ENCODE results near the gene DCLK2. TPM values are rescaled to one million over a fixed set of nuclear protein-coding genes. Genes with fewer than 3 reads are reported as not detected.

The DCLK2 gene
- total and polyA plus RNA-seq, 2 of the 13 experiments (the other 11 are each of a cell fraction or from before 2014, with no cell fraction given): not detected

DNA sequence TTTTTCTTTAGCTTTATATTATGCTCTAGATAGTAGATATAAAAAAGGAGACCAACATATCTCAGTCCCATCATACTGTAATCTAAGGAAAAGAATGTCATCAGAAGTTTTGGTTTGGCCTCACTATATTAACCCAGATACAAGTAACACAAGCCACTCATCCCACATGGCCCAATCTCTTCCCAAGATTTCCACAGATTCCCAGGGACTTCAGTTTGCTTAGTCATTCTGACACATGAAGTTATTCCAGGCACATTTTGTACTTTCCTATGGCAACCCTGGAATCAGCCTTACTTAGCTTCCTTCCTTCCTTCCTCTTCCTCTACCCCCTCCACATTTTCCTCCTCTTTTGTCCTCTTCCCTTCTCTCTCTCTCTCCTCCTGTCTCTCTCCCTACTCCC is 21.7 kb upstream of the DCLK2 start:
- Histone ChIP-seq H3K4me3 (replicated peaks in 1 of 3; ENCODE audit: insufficient read depth in 1 of 3, low read depth in 2 of 3, low read length in 3 of 3) (no peak overlapping the region), H3K4me2 (ENCODE audit: low read depth, low read length) (no peak overlapping the region), H3K9ac (ENCODE audit: insufficient read depth, low read depth, low read length) (no peak overlapping the region), H3K36me3 (replicated peaks in 1 of 2; ENCODE audit: control insufficient read depth in 1 of 2, insufficient read depth in 2 of 2, low read length in 2 of 2) (no peaks in the 10 kb centered on the region), H3K4me1 (ENCODE audit: insufficient read depth, low read length) (no peaks in the 10 kb centered on the region), H3K79me2 (ENCODE audit: insufficient read depth, low read length) (no peaks in the 10 kb centered on the region), H2AFZ (ENCODE audit: low read length) (no peak overlapping the region), H4K20me1 (ENCODE audit: insufficient read depth, low read length) (no peaks in the 10 kb centered on the region), H3K9me3 (ENCODE audit: low read length) (peaks cover 26% of the 10 kb centered on the region), H3K27me3 (ENCODE audit: control insufficient read depth in 1 of 2, insufficient read depth in 2 of 2, low read length in 2 of 2) (no peaks in the 10 kb centered on the region; a peak in 2 of 5 replicates), H3K27ac (ENCODE audit: extremely low read length, insufficient read depth, low read length) (no peak overlapping the region)
- DNase-seq (ENCODE audit: low spot score): no peak
- POLR2A ChIA-PET: no interaction called here
- no peak for FAIRE-seq
- intact Hi-C loops (cut with micrococcal nuclease; ENCODE audit: unreplicated experiment) (no loop called here), in situ Hi-C loops (cut with HindIII; ENCODE audit: extremely low pct_ligation_motif_present, low pct_unique_long_range_greater_than_20kb) (no loop called here)
- no peak for ATAC-seq
- CTCF ChIA-PET (ENCODE audit: low intra/inter-chr PET ratio, low total read pairs): no interaction called here
- no TSS peak for BruUV-seq (replicated peaks)
- TF ChIP-seq, protein P1, sequence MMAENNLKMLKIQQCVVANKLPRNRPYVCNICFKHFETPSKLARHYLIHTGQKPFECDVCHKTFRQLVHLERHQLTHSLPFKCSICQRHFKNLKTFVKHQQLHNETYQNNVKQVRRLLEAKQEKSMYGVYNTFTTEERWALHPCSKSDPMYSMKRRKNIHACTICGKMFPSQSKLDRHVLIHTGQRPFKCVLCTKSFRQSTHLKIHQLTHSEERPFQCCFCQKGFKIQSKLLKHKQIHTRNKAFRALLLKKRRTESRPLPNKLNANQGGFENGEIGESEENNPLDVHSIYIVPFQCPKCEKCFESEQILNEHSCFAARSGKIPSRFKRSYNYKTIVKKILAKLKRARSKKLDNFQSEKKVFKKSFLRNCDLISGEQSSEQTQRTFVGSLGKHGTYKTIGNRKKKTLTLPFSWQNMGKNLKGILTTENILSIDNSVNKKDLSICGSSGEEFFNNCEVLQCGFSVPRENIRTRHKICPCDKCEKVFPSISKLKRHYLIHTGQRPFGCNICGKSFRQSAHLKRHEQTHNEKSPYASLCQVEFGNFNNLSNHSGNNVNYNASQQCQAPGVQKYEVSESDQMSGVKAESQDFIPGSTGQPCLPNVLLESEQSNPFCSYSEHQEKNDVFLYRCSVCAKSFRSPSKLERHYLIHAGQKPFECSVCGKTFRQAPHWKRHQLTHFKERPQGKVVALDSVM (CRISPR knock-in tag; IDR thresholded peaks at IDR 0.05): no peak
- no peak for TF ChIP-seq RAD51 (IDR thresholded peaks at IDR 0.05; ENCODE audit: borderline replicate concordance)
- TF ChIP-seq HNRNPH1 (optimal IDR thresholded peaks at IDR 0.05; ENCODE audit: low read depth, low read length): no peak
- TF ChIP-seq ZNF382 (CRISPR knock-in tag; IDR thresholded peaks at IDR 0.05; ENCODE audit: borderline replicate concordance): no peak

DNA sequence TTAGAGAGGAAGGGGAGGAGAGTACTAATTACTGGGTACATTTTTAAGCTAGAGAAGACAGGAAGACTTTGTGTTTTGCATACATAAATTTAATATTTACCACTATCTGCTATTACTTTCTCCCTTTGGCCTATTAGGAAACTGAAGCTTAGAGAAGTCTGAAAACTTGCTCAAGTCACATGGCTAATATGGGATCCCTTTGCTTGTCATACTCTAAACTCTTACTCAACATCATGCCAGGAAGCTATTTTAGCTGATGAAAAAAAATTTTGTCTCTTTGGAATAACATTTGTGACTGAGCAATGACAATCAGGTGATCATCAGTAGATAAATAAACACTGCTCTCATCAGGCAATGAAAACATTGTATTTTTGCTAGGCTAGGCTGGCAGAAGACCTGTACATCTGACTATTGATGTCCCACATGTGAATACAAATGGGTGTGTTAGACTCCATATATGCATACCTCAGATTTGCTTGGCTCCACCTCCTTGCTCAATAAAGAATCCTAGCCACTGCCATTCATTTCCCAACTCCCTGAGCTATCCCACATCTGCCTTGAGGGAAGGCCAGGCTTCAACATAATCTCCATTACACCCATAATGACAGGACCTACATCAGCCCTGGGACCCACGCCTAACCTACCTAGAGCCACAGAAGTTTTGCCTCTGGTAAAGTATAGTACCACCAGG is 17.0 kb upstream of the DCLK2 start:
- no peak for TF ChIP-seq ZNF7 (CRISPR knock-in tag; IDR thresholded peaks at IDR 0.05)
- no peak for TF ChIP-seq ZNF282 (IDR thresholded peaks at IDR 0.05; ENCODE audit: partially characterized antibody)
- TF ChIP-seq, protein P2, sequence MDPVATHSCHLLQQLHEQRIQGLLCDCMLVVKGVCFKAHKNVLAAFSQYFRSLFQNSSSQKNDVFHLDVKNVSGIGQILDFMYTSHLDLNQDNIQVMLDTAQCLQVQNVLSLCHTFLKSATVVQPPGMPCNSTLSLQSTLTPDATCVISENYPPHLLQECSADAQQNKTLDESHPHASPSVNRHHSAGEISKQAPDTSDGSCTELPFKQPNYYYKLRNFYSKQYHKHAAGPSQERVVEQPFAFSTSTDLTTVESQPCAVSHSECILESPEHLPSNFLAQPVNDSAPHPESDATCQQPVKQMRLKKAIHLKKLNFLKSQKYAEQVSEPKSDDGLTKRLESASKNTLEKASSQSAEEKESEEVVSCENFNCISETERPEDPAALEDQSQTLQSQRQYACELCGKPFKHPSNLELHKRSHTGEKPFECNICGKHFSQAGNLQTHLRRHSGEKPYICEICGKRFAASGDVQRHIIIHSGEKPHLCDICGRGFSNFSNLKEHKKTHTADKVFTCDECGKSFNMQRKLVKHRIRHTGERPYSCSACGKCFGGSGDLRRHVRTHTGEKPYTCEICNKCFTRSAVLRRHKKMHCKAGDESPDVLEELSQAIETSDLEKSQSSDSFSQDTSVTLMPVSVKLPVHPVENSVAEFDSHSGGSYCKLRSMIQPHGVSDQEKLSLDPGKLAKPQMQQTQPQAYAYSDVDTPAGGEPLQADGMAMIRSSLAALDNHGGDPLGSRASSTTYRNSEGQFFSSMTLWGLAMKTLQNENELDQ (CRISPR knock-in tag; IDR thresholded peaks at IDR 0.05; ENCODE audit: borderline replicate concordance): no peak
- CTCF ChIA-PET (ENCODE audit: low intra/inter-chr PET ratio, low total read pairs): no interaction called here
- FAIRE-seq (no peak), ATAC-seq (no peak), DNase-seq (ENCODE audit: low spot score) (no peak)
- no peaks in the 10 kb centered on the region for H3K4me1 ChIP-seq (ENCODE audit: insufficient read depth, low read length)
- H3K27me3 ChIP-seq (ENCODE audit: control insufficient read depth in 1 of 2, insufficient read depth in 2 of 2, low read length in 2 of 2): no peaks in the 10 kb centered on the region; a peak in 1 of 5 replicates
- no peaks in the 10 kb centered on the region for H4K20me1 ChIP-seq (ENCODE audit: insufficient read depth, low read length)
- in situ Hi-C loops (cut with HindIII; ENCODE audit: extremely low pct_ligation_motif_present, low pct_unique_long_range_greater_than_20kb) (no loop called here), intact Hi-C loops (cut with micrococcal nuclease; ENCODE audit: unreplicated experiment) (no loop called here)
- H3K27ac ChIP-seq (ENCODE audit: extremely low read length, insufficient read depth, low read length): no peak overlapping the region
- H3K4me2 ChIP-seq (ENCODE audit: low read depth, low read length): no peak overlapping the region
- H2AFZ ChIP-seq (ENCODE audit: low read length): no peak overlapping the region
- WGBS (ENCODE audit: low lambda C conversion rate): no CpG with 5 or more reads among the region's 1 CpG
- H3K4me3 ChIP-seq (replicated peaks in 1 of 3; ENCODE audit: insufficient read depth in 1 of 3, low read depth in 2 of 3, low read length in 3 of 3): no peak overlapping the region
- no peaks in the 10 kb centered on the region for H3K36me3 ChIP-seq (replicated peaks in 1 of 2; ENCODE audit: control insufficient read depth in 1 of 2, insufficient read depth in 2 of 2, low read length in 2 of 2)
- POLR2A ChIA-PET: no interaction called here
- H3K79me2 ChIP-seq (ENCODE audit: insufficient read depth, low read length): no peaks in the 10 kb centered on the region
- BruUV-seq (replicated peaks): no TSS peak
- H3K9ac ChIP-seq (ENCODE audit: insufficient read depth, low read depth, low read length): no peak overlapping the region
- H3K9me3 ChIP-seq (ENCODE audit: low read length): peaks cover 17% of the 10 kb centered on the region
